H1 (cell line): ENCODE results near the gene NUP42. TPM values are rescaled to one million over a fixed set of nuclear protein-coding genes. Genes with fewer than 3 reads are reported as not detected.

Experiments
- CTCF ChIA-PET: fragments of 300-600 bp; sonication (Branson Sonifier 250); formaldehyde crosslinking; loops from one replicate; lab custom pipeline; 2021; ENCODE audit not compliant: partially characterized antibody; lab: Charles Lee
- POLR2A ChIA-PET: fragments of 300-600 bp; sonication (Branson Sonifier 250); formaldehyde crosslinking; loops from one replicate; lab custom pipeline; 2021; ENCODE audit warnings: inconsistent platforms; ENCODE audit not compliant: partially characterized antibody; lab: Charles Lee
- DNase-seq, 2 experiments: peaks; one replicate each; pipeline versions ENCODE4 v3.0.0 to v3.0.0-alpha.2; 2010 to 2022; ENCODE audit warnings: low spot score in 2 of 2, low read depth in 1 of 2, mixed read lengths in 1 of 2
- FAIRE-seq: peaks from 2 replicates; lab custom pipeline; 2011; peaks lifted over from hg19 to GRCh38; lab: Jason Lieb, UNC
- H2AFZ ChIP-seq: 2 replicates; pipeline ENCODE4 v1.8.1; 2012; ENCODE audit warnings: low read length, inconsistent platforms
- H2AK5ac ChIP-seq: 2 replicates; pipeline ENCODE4 v1.6.1; 2013; ENCODE audit warnings: low read depth, low read length
- H2BK120ac ChIP-seq: replicated peaks from 2 replicates; pipeline ENCODE3; 2013; ENCODE audit warnings: low read depth, low read length, inconsistent platforms
- H2BK12ac ChIP-seq: 2 replicates; pipeline ENCODE4 v1.6.1; 2013; ENCODE audit warnings: low read depth, low read length
- H2BK15ac ChIP-seq: 2 replicates; pipeline ENCODE4 v1.6.1; 2013; ENCODE audit warnings: low read length
- H2BK20ac ChIP-seq: 2 replicates; pipeline ENCODE4 v1.6.1; 2013; ENCODE audit warnings: low read length
- H2BK5ac ChIP-seq: 2 replicates; pipeline ENCODE4 v1.6.1; 2013; ENCODE audit warnings: low read depth, low read length
- H3K14ac ChIP-seq: 2 replicates; pipeline ENCODE4 v1.6.1; 2013; ENCODE audit warnings: inconsistent platforms; ENCODE audit not compliant: insufficient read length
- H3K18ac ChIP-seq: 2 replicates; pipeline ENCODE4 v1.6.1; 2013; ENCODE audit warnings: low read length; ENCODE audit errors: extremely low read depth
- H3K23ac ChIP-seq: 2 replicates; pipeline ENCODE4 v1.6.1; 2013; ENCODE audit warnings: inconsistent platforms; ENCODE audit not compliant: insufficient read length
- H3K23me2 ChIP-seq: 2 replicates; pipeline ENCODE4 v1.6.1; 2013; ENCODE audit warnings: low read depth, low read length
- H3K27ac ChIP-seq: 2 replicates; pipeline ENCODE4 v1.6.1; 2011; ENCODE audit warnings: low read depth, low read length, inconsistent platforms
- H3K27me3 ChIP-seq, 4 experiments: replicated peaks in 1 of 4; 1 replicate in 1 of 4; 2 replicates in 3 of 4; pipeline versions ENCODE4 v1.6.1 to v1.8.1; 2011 to 2013; ENCODE audit warnings: low read length in 3 of 4, mild to moderate bottlenecking in 3 of 4, inconsistent platforms in 2 of 4, mixed read lengths in 2 of 4, moderate library complexity in 1 of 4; ENCODE audit not compliant: control insufficient read depth in 3 of 4, insufficient read depth in 3 of 4; ENCODE audit errors: extremely low read depth in 1 of 4
- H3K36me3 ChIP-seq, 4 experiments: 2 replicates each; pipeline versions ENCODE4 v1.6.1 to v1.8.1; 2011 to 2013; ENCODE audit warnings: mild to moderate bottlenecking in 4 of 4, low read length in 3 of 4, moderate library complexity in 2 of 4, control low read depth in 1 of 4, inconsistent platforms in 1 of 4; ENCODE audit not compliant: insufficient read depth in 4 of 4, control insufficient read depth in 2 of 4
- H3K4ac ChIP-seq: replicated peaks from 2 replicates; pipeline ENCODE3; 2013; ENCODE audit warnings: low read length, low read depth, mixed read lengths, inconsistent platforms; ENCODE audit not compliant: insufficient read length
- H3K4me1 ChIP-seq, 4 experiments: replicated peaks in 1 of 4; 1 replicate in 1 of 4; 2 replicates in 3 of 4; pipeline versions ENCODE4 v1.6.1 to v1.8.1; 2011 to 2013; ENCODE audit warnings: low read length in 3 of 4, inconsistent platforms in 2 of 4, mixed read lengths in 1 of 4; ENCODE audit not compliant: insufficient read depth in 4 of 4, control insufficient read depth in 3 of 4
- H3K4me2 ChIP-seq, 2 experiments: 2 replicates each; pipeline versions ENCODE4 v1.6.1 to v1.8.1; 2011 to 2013; ENCODE audit warnings: low read depth in 2 of 2, low read length in 2 of 2, control low read depth in 1 of 2, inconsistent platforms in 1 of 2, mild to moderate bottlenecking in 1 of 2; ENCODE audit not compliant: insufficient read depth in 1 of 2
- H3K4me3 ChIP-seq, 4 experiments: fragments of 200-600, 300-600 bp in 1 of 4; sonication (generic), shearing (Covaris generic), sonication (Bioruptor Twin) in 1 of 4; 2 replicates each; pipeline versions ENCODE4 v1.5.1 to v1.8.1; 2011 to 2016; ENCODE audit warnings: low read length in 4 of 4, low read depth in 3 of 4, control low read depth in 2 of 4, inconsistent platforms in 2 of 4, mild to moderate bottlenecking in 2 of 4, mixed read lengths in 1 of 4, moderate library complexity in 1 of 4; ENCODE audit not compliant: insufficient read depth in 2 of 4; ENCODE audit errors: extremely low read depth in 1 of 4
- H3K56ac ChIP-seq: replicated peaks from 2 replicates; pipeline ENCODE3; 2013; ENCODE audit warnings: low read depth, mild to moderate bottlenecking, mixed read lengths, low read length, inconsistent platforms; ENCODE audit not compliant: insufficient read length
- H3K79me1 ChIP-seq: 2 replicates; pipeline ENCODE4 v1.6.1; 2013; ENCODE audit warnings: low read depth, low read length, control low read depth
- H3K79me2 ChIP-seq, 2 experiments: 2 replicates each; pipeline versions ENCODE4 v1.6.1 to v1.8.1; 2012 to 2013; ENCODE audit warnings: low read length in 2 of 2, mild to moderate bottlenecking in 2 of 2, inconsistent platforms in 1 of 2; ENCODE audit not compliant: insufficient read depth in 2 of 2, control insufficient read depth in 1 of 2
- H3K9ac ChIP-seq, 4 experiments: replicated peaks in 1 of 4; 1 replicate in 1 of 4; 2 replicates in 3 of 4; pipeline versions ENCODE4 v1.6.1 to v1.8.1; 2011 to 2013; ENCODE audit warnings: low read depth in 3 of 4, low read length in 3 of 4, control low read depth in 2 of 4, mild to moderate bottlenecking in 2 of 4, moderate library complexity in 2 of 4, inconsistent platforms in 1 of 4; ENCODE audit errors: extremely low read depth in 1 of 4
- H3K9me3 ChIP-seq, 2 experiments: 2 replicates each; pipeline versions ENCODE4 v1.6.1 to v1.8.1; 2012 to 2013; ENCODE audit warnings: mild to moderate bottlenecking in 2 of 2, moderate library complexity in 2 of 2, control low read depth in 1 of 2, inconsistent platforms in 1 of 2, low read depth in 1 of 2, low read length in 1 of 2, mixed read lengths in 1 of 2; ENCODE audit not compliant: insufficient read depth in 2 of 2
- H4K20me1 ChIP-seq, 2 experiments: replicated peaks in 1 of 2; 2 replicates each; pipeline versions ENCODE3 to v1.8.1; 2011 to 2013; ENCODE audit warnings: inconsistent platforms in 2 of 2, low read length in 2 of 2, mild to moderate bottlenecking in 1 of 2; ENCODE audit not compliant: insufficient read depth in 2 of 2, control insufficient read depth in 1 of 2
- H4K5ac ChIP-seq: 2 replicates; pipeline ENCODE4 v1.6.1; 2013; ENCODE audit warnings: low read length, low read depth, mixed read lengths, inconsistent platforms; ENCODE audit not compliant: insufficient read length
- H4K8ac ChIP-seq: 2 replicates; pipeline ENCODE4 v1.8.0; 2013; ENCODE audit warnings: mild to moderate bottlenecking, moderate library complexity, low read length, inconsistent platforms; ENCODE audit not compliant: insufficient read depth; ENCODE audit errors: extremely low read depth
- H4K91ac ChIP-seq: replicated peaks from 2 replicates; pipeline ENCODE3; 2013; ENCODE audit warnings: low read length, mixed read lengths, inconsistent platforms; ENCODE audit not compliant: insufficient read length
- GABPA ChIP-seq: IDR thresholded peaks from 2 replicates; pipeline ENCODE4 v1.6.1; 2011; ENCODE audit warnings: mild to moderate bottlenecking, low read length, moderate library complexity, borderline replicate concordance; ENCODE audit not compliant: insufficient read depth
- JUND ChIP-seq: IDR thresholded peaks from 2 replicates; pipeline ENCODE4 v1.6.1; 2011; ENCODE audit warnings: mild to moderate bottlenecking, improper control_type of control experiment, low read length
- RNF2 ChIP-seq: fragments of 200-900, 300-1000 bp; sonication (generic); IDR thresholded peaks from 2 replicates; pipeline ENCODE4 v1.7.1; 2016; ENCODE audit warnings: borderline replicate concordance, low read depth, mild to moderate bottlenecking, antibody characterized with exemption, low read length; ENCODE audit not compliant: poor library complexity, severe bottlenecking; ENCODE audit errors: missing control alignments
- SUZ12 ChIP-seq: fragments of 200-600 bp; sonication (generic); IDR thresholded peaks from 2 replicates; pipeline ENCODE4 v1.6.1; 2012; ENCODE audit warnings: mild to moderate bottlenecking, inconsistent platforms, low read length, moderate library complexity, mixed read lengths
- WGBS, 2 experiments: shearing (Covaris generic) in 1 of 2; methylation state at CpG; one replicate each; pipeline versions ENCODE4 v1.1.6 to v1.1.7; 2013 to 2015; ENCODE audit warnings: low lambda C conversion rate in 2 of 2, mixed read lengths in 2 of 2, inconsistent platforms in 1 of 2, low coverage in 1 of 2, missing lambda C conversion rate in 1 of 2; ENCODE audit not compliant: insufficient replicate concordance in 2 of 2, insufficient coverage in 1 of 2, insufficient read length in 1 of 2; ENCODE audit errors: extremely low coverage in 1 of 2, missing lambda C conversion rate in 1 of 2; 5-methylcytosine and 5-hydroxymethylcytosine counted together
- polyA plus RNA-seq, 7 experiments: library from polyadenylated mRNA; depleted of rRNA in 3 of 7; stranded (reverse) in 5 of 7; unstranded in 2 of 7; fragments of >200 nt in 5 of 7; fragments of 200-250 nt in 2 of 7; gene quantifications; 1 replicate in 5 of 7; 2 replicates in 1 of 7; 4 replicates in 1 of 7; pipeline versions ENCODE4 v1.2.1 to v1.2.3, GENCODE V29; 2011 to 2013; ENCODE audit warnings: missing spikeins in 2 of 7, mixed read lengths in 2 of 7
- total RNA-seq: library from RNA; stranded (reverse); fragmentation: NEBNext Ultra II Directional; extraction: Animal tissue kit (Norgen Biotek cat#: 25700); gene quantifications from 2 replicates; pipeline ENCODE4 v1.2.1, GENCODE V29; 2021

The NUP42 gene
- total and polyA plus RNA-seq, 2 of the 8 experiments (the other 6 are each of a cell fraction or from before 2014, with no cell fraction given) = 31.8 to 41.2 TPM

DNA sequence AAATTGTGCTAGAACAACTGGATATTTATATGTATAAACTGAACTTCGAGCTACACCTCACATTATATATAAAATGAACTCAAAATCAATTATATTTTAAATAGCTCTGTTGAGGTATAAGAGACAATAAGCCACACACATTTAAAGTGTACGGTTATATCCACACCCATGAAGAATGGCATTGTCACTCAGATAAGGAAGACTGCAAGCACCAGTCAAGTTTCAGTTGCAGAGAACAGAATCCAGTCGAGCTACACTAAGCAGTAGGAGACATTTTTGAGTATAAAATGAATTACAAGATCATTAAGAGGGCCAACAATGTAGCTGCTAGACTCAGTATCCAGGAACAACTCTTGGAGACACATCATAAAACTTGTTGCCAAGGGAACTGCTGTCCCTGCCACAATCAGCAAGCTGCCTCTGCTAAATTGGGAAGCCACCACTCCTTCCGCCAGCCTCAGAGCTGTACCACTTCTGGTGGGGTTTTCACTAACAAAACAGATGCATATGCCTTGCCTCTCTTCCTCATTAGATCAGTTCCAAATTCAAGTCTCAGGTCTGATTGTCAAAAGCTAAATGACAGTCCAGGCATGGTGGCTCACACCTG is 45.1 kb downstream of the NUP42 start:
- no peaks in the 10 kb centered on the region for H3K4me1 ChIP-seq
- FAIRE-seq = no peak
- CTCF ChIA-PET = interaction anchor here (1.0 to 1.6 kb wide), 9 partner anchors 9 to 327 kb away, joined by 3 to 9 read pairs (median 4); no protein-coding TSS in a partner anchor

More for the DNA sequence above, 45.1 kb downstream of the NUP42 start:
- no peak overlapping the region for H4K8ac ChIP-seq
- H3K79me2 ChIP-seq = no peaks in the 10 kb centered on the region
- no peak overlapping the region for H3K56ac ChIP-seq
- no peak overlapping the region for H3K27ac ChIP-seq
- H4K20me1 ChIP-seq = no peaks in the 10 kb centered on the region
- no peak overlapping the region for H3K18ac ChIP-seq
- H4K5ac ChIP-seq = no peak overlapping the region
- DNase-seq = no peak
- no peak overlapping the region for H3K4me2 ChIP-seq
- no peaks in the 10 kb centered on the region; a peak in 1 of 7 replicates for H3K27me3 ChIP-seq
- TF ChIP-seq SUZ12 (no peak), GABPA (no peak), JUND (no peak), RNF2 (no peak)
- POLR2A ChIA-PET = interaction anchor here (0.6 kb wide), 1 partner anchor 46 kb away, joined by 3 read pairs; no protein-coding TSS in a partner anchor
- no peak overlapping the region for H3K9ac ChIP-seq
- H3K14ac ChIP-seq = no peak overlapping the region
- 82% methylated on average over 4 of the region's 4 CpGs; no CpG with 5 or more reads in 1 of the 2 experiments for WGBS, 2 experiments
- no peak overlapping the region for H2BK15ac ChIP-seq
- H3K4me3 ChIP-seq = no peak overlapping the region
- no peak overlapping the region for H2BK20ac ChIP-seq
- no peaks in the 10 kb centered on the region for H3K9me3 ChIP-seq
- H2BK12ac ChIP-seq = no peak overlapping the region
- H2AK5ac ChIP-seq = no peak overlapping the region
- no peak overlapping the region for H2BK5ac ChIP-seq
- no peak overlapping the region for H3K23ac ChIP-seq
- H2AFZ ChIP-seq = no peak overlapping the region
- no peak overlapping the region for H3K4ac ChIP-seq
- H3K36me3 ChIP-seq = no peaks in the 10 kb centered on the region
- H4K91ac ChIP-seq = no peak overlapping the region
- no peak overlapping the region for H2BK120ac ChIP-seq
- H3K79me1 ChIP-seq = no peaks in the 10 kb centered on the region
- no peaks in the 10 kb centered on the region for H3K23me2 ChIP-seq
